ENCODE results near the gene PLSCR2.
"Not testable (repeated sequence)": the region's sequence is repeated elsewhere in the genome, so short reads cannot be mapped to it uniquely, and the experiment has no call there.

PLSCR2 gene

GRCh38 chr3:146469150-146470017 is at the start of gene PLSCR2:
PLSCR2 (minus strand) TSS chr3:146469561; CDS start chr3:146459904, 9,657 bp downstream.
- no peak for DNase-seq (ENCODE audit: low read depth)

DNA sequence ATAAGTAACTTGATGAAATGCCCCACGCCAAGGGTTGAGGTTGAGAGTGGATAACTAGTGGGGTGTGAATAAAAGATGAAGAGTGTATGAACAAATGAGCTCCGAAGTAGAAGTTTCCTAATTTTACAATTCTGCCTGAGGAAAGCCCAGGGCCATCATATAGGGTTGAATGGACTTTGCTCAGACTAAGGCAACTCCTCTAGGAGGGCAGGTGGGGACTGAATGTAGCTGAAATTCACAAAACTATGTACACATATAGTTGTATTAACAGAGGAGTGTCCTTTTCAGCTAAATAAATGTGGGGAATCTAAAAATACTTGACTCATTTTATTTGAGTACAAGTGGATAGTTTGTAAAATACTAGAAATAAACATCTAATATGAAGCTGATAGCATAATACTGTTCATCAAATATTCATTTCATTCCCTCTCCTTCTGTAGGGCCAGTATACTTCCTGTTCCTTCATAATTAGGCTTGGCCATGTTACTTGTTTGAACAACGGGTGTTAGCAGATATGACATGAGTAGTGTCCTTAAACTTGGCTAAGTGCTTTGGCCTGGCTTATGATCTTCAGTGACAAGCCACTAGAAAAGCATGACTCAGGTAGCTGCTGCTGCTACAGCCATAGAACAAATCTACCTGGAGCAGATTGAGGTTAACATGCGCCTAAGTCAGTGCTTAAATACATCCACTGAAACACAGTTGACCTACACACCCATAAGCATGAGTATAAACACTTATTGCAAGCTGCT is 48.5 kb upstream of the PLSCR2 start:
- no peak for DNase-seq (ENCODE audit: low read depth)

DNA sequence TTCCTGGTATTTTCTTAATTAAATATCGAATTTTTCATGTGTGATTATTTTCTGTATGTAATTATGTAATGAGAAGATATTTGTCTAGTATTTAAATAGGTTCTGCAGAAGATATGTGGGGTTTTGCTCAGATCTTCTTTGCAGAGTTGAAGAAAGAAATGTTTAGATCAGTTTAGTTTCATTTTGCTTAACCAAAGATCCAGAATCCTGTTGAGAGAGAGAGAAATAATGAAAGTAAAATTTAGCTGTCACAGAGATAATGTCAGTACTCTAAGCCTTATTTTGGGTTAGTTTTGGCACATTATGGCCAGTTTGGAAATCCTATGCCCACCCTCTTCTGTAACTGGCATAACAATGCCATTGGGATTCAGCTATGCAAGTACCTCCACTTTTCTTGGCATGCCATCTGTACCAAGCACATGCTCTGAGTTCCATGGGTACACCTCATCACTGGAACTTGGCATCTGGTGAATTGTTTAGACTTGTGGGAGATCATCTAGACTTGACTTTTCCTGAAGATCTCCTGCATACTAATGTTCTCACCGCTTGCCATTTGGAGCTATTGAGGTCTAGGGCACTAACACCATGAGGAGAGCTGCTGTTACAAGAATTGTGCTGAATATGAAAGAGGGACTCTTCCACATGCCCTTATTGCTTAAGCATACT is 44.2 kb upstream of the PLSCR2 start:
- DNase-seq (ENCODE audit: low read depth) = no peak

- no peak for DNase-seq (ENCODE audit: low read depth)
Measured at GRCh38 chr3:146511402-146512134, 42.2 kb upstream of the PLSCR2 start.

DNA sequence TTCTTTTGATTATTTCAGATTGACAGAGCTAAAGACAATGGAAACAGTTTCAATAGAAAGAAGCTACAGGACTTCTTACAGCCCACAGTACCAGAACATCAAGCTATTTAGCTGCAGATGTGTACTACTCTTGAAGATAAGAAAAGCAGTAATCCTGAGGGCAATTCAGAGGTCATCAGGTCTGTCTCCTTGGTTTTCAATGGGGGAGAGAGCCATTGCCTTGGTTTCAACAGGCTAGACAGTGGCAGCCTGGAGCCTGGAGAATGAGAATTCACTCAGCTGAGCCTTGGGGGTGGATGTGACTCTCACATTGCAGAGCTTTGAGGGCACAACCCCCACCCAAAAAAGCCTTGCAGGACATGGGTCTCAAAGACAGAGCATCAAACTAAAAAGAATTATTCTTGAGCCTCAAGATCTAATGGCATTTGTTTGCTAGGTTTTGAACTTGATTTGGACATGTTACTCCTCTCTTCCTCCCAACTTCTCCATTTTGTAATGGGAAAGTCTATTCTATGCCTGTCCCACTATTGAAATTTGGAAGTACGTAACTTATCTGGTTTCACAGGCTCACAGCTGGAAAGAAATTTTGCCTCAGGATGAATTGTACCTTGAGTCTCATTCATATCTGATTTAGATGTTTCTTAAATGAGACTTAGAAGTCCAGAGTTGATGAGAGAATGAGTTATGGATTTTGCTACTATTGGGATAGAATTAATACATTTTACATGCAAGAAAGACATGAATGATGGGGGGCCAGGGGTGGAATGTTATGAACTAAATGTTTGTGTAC is 38.2 kb upstream of the PLSCR2 start:
- no peak for DNase-seq (ENCODE audit: low read depth)

DNA sequence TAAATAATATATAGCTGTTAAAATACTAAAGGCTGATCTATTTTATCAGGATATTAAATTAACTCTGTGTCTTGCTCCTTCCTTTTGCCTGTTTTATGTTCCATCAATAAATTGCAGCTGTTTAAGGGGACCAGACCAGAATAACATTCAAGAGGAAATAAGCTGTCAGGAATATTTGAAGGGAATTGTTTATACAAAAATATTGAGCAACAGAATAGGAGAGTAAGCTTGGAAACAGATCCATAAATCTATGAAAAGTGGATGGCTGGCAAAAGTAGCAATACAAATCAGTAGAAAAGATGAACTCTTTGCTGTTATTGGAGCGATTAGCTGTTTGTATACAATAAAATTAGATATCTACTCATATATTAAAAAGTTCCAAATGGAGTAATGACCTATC is 36.2 kb upstream of the PLSCR2 start:
- DNase-seq (ENCODE audit: low read depth) = no peak

DNA sequence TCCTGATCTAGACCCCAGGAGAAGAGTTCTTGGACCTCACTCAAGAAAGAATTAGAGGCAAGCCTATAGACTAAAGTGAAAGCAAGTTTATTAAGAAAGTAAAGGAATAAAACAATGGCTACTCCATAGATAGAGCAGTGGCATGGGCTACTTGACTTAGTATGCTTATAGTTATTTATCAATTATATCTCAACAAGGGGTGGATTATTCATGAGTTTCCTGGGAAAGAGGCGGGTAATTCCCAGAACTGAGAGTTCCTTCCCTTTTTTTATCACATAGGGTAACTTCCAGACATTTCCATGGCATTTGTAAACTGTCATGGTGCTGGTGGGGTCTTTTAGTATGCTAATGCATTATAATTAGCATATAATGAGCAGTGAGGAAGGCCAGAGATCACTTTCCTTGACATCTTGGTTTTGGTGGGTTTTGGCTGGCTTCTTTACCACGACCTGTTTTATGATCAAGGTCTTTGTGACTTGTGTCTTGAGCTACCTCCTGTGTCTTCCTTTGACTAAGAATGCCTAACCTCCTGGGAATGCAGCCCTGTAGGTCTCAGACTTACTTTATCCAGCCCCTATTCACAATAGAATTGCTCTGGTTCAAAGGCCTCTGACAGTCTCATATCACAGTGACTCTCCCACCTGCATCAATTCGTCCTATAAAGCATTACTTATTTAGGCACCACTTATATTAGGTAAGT is 35.3 kb upstream of the PLSCR2 start:
- no peak for DNase-seq (ENCODE audit: low read depth)

GRCh38 chr3:146503461-146504202 is 34.3 kb upstream of the PLSCR2 start:
- peak; percentile 89 for DNase-seq (ENCODE audit: low read depth)

- DNase-seq (ENCODE audit: low read depth) = no peak
Measured at GRCh38 chr3:146502887-146503460, 33.6 kb upstream of the PLSCR2 start.

- DNase-seq (ENCODE audit: low read depth) = no peak
Measured at GRCh38 chr3:146501752-146502151, 32.4 kb upstream of the PLSCR2 start.

GRCh38 chr3:146499701-146500100 is 30.3 kb upstream of the PLSCR2 start:
- DNase-seq (ENCODE audit: low read depth) = no peak

GRCh38 chr3:146498002-146498736 is 28.8 kb upstream of the PLSCR2 start:
- no peak for DNase-seq (ENCODE audit: low read depth)

- DNase-seq (ENCODE audit: low read depth) = not testable (repeated sequence)
Measured at GRCh38 chr3:146497145-146497843, 27.9 kb upstream of the PLSCR2 start.

- DNase-seq (ENCODE audit: low read depth) = no peak
Measured at GRCh38 chr3:146496726-146497125, 27.4 kb upstream of the PLSCR2 start.

DNA sequence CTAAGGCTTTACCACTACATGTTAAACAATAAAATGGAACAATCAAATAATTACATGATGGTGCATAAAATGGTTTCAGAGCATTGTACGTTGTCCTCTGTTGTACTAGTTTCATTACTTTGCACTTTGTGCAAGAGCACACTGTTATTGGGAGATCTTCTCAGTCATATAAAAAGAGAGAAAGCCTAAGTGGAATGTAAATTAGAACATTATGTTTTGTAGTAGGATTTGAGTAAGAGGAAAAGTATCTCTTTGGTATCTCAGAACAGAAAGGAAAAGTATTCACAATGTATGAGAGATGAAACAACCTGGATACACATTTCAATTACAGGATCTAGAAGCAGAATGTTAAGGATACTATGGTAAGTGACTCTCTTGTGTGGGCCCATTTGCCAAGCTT is 26.9 kb upstream of the PLSCR2 start:
- no peak for DNase-seq (ENCODE audit: low read depth)

GRCh38 chr3:146493761-146494160 is 24.4 kb upstream of the PLSCR2 start:
- DNase-seq (ENCODE audit: low read depth) = no peak

- DNase-seq (ENCODE audit: low read depth) = no peak
Measured at GRCh38 chr3:146493221-146493620, 23.9 kb upstream of the PLSCR2 start.

GRCh38 chr3:146491303-146491702 is 21.9 kb upstream of the PLSCR2 start:
- DNase-seq (ENCODE audit: low read depth) = no peak

All from HS-5 (cell line).